ENCODE measurements around the gene FMO3.

The FMO3 gene

GRCh38 chr1:171160639-171161354 is 70.1 kb downstream of the FMO3 start:
- DNase-seq, result no peak

DNA sequence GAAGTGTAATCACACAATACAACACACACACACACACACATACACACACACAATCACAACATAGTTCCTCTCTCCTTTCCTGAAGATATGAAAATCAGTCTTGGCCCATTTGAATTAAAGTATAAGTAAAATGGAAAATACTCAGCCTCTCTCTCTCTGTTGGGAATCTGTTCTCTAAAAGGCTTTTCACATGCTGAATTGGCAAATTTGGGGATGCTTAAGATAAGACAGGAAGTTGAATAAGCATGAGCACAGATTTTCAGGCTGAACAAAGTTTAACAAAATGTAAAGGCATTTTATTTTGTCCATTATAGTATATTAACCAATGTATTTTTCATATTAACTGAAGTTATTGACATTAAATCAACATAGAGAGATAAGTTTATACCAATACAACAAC is 70.7 kb downstream of the FMO3 start:
- no peak for DNase-seq

GRCh38 chr1:171166361-171166760 is 75.7 kb downstream of the FMO3 start:
- no peak for DNase-seq
